Measurements from ENCODE around the gene TBCEL. TPM values are rescaled to one million over a fixed set of nuclear protein-coding genes. Genes with fewer than 3 reads are reported as not detected.

TBCEL gene
- total and polyA plus RNA-seq, 2 donors = 9.0 to 26.8 TPM

- Histone ChIP-seq H3K4me3 (ENCODE audit: low read length in 2 of 2) (no peak overlapping the region), H3K27ac (ENCODE audit: low read depth in 1 of 2, low read length in 1 of 2) (no peak overlapping the region), H3K9me3 (ENCODE audit: control insufficient read depth in 2 of 2, insufficient read depth in 1 of 2, low read length in 1 of 2) (no peaks in the 10 kb centered on the region), H3K4me1 (ENCODE audit: control insufficient read depth in 2 of 2, insufficient read depth in 2 of 2, low read length in 2 of 2) (no peaks in the 10 kb centered on the region), H3K36me3 (ENCODE audit: control insufficient read depth in 2 of 2, insufficient read depth in 2 of 2, low read length in 1 of 2) (peaks cover 0 to 23% of the 10 kb centered on the region in 2 donors), H3K27me3 (ENCODE audit: control insufficient read depth in 2 of 2, insufficient read depth in 1 of 2, low read length in 1 of 2) (no peaks in the 10 kb centered on the region)
- 96% methylated on average over 3 of the region's 3 CpGs for WGBS
- DNase-seq (ENCODE audit: low read depth in 6 of 9, low spot score in 9 of 9) = no peak
Measured at GRCh38 chr11:121067026-121067425, 43.1 kb downstream of the TBCEL start.

GRCh38 chr11:121067453-121067852 is 43.6 kb downstream of the TBCEL start:
- H3K27ac ChIP-seq (ENCODE audit: low read depth in 1 of 2, low read length in 1 of 2) = no peak overlapping the region
- H3K9me3 ChIP-seq (ENCODE audit: control insufficient read depth in 2 of 2, insufficient read depth in 1 of 2, low read length in 1 of 2) = no peaks in the 10 kb centered on the region
- DNase-seq (ENCODE audit: low read depth in 6 of 9, low spot score in 9 of 9) = no peak
- WGBS = 71% methylated on average over 2 of the region's 2 CpGs
- H3K4me3 ChIP-seq (ENCODE audit: low read length in 2 of 2) = no peak overlapping the region
- no peaks in the 10 kb centered on the region for H3K27me3 ChIP-seq (ENCODE audit: control insufficient read depth in 2 of 2, insufficient read depth in 1 of 2, low read length in 1 of 2)
- H3K4me1 ChIP-seq (ENCODE audit: control insufficient read depth in 2 of 2, insufficient read depth in 2 of 2, low read length in 2 of 2) = no peaks in the 10 kb centered on the region
- peaks cover 0 to 23% of the 10 kb centered on the region in 2 donors for H3K36me3 ChIP-seq (ENCODE audit: control insufficient read depth in 2 of 2, insufficient read depth in 2 of 2, low read length in 1 of 2)

GRCh38 chr11:121067962-121068647 is 44.2 kb downstream of the TBCEL start:
- Histone ChIP-seq H3K27ac (ENCODE audit: low read depth in 1 of 2, low read length in 1 of 2) (no peak overlapping the region), H3K9me3 (ENCODE audit: control insufficient read depth in 2 of 2, insufficient read depth in 1 of 2, low read length in 1 of 2) (no peaks in the 10 kb centered on the region), H3K36me3 (ENCODE audit: control insufficient read depth in 2 of 2, insufficient read depth in 2 of 2, low read length in 1 of 2) (peaks cover 0 to 23% of the 10 kb centered on the region in 2 donors), H3K4me1 (ENCODE audit: control insufficient read depth in 2 of 2, insufficient read depth in 2 of 2, low read length in 2 of 2) (no peaks in the 10 kb centered on the region), H3K4me3 (ENCODE audit: low read length in 2 of 2) (no peak overlapping the region), H3K27me3 (ENCODE audit: control insufficient read depth in 2 of 2, insufficient read depth in 1 of 2, low read length in 1 of 2) (no peaks in the 10 kb centered on the region)
- 97% methylated on average over 6 of the region's 6 CpGs for WGBS
- DNase-seq (ENCODE audit: low read depth in 6 of 9, low spot score in 9 of 9) = no peak

GRCh38 chr11:121068787-121069186 is 44.9 kb downstream of the TBCEL start:
- Histone ChIP-seq H3K36me3 (ENCODE audit: control insufficient read depth in 2 of 2, insufficient read depth in 2 of 2, low read length in 1 of 2) (peaks cover 0 to 20% of the 10 kb centered on the region in 2 donors), H3K9me3 (ENCODE audit: control insufficient read depth in 2 of 2, insufficient read depth in 1 of 2, low read length in 1 of 2) (no peaks in the 10 kb centered on the region), H3K4me1 (ENCODE audit: control insufficient read depth in 2 of 2, insufficient read depth in 2 of 2, low read length in 2 of 2) (no peaks in the 10 kb centered on the region), H3K27me3 (ENCODE audit: control insufficient read depth in 2 of 2, insufficient read depth in 1 of 2, low read length in 1 of 2) (no peaks in the 10 kb centered on the region), H3K4me3 (ENCODE audit: low read length in 2 of 2) (no peak overlapping the region), H3K27ac (ENCODE audit: low read depth in 1 of 2, low read length in 1 of 2) (no peak overlapping the region)
- no peak for DNase-seq (ENCODE audit: low read depth in 6 of 9, low spot score in 9 of 9)
- 98% methylated on average over 6 of the region's 6 CpGs for WGBS

- Histone ChIP-seq H3K27me3 (ENCODE audit: control insufficient read depth in 2 of 2, insufficient read depth in 1 of 2, low read length in 1 of 2) (no peaks in the 10 kb centered on the region), H3K4me3 (ENCODE audit: low read length in 2 of 2) (no peak overlapping the region), H3K4me1 (ENCODE audit: control insufficient read depth in 2 of 2, insufficient read depth in 2 of 2, low read length in 2 of 2) (no peaks in the 10 kb centered on the region), H3K9me3 (ENCODE audit: control insufficient read depth in 2 of 2, insufficient read depth in 1 of 2, low read length in 1 of 2) (no peaks in the 10 kb centered on the region), H3K36me3 (ENCODE audit: control insufficient read depth in 2 of 2, insufficient read depth in 2 of 2, low read length in 1 of 2) (peaks cover 0 to 9% of the 10 kb centered on the region in 2 donors), H3K27ac (ENCODE audit: low read depth in 1 of 2, low read length in 1 of 2) (no peak overlapping the region)
- WGBS = 51% methylated on average over 2 of the region's 2 CpGs
- DNase-seq (ENCODE audit: low read depth in 6 of 9, low spot score in 9 of 9) = no peak
Measured at GRCh38 chr11:121070951-121071845, 47.3 kb downstream of the TBCEL start.

- Histone ChIP-seq H3K27me3 (ENCODE audit: control insufficient read depth in 2 of 2, insufficient read depth in 1 of 2, low read length in 1 of 2) (no peaks in the 10 kb centered on the region), H3K27ac (ENCODE audit: low read depth in 1 of 2, low read length in 1 of 2) (no peak overlapping the region), H3K36me3 (ENCODE audit: control insufficient read depth in 2 of 2, insufficient read depth in 2 of 2, low read length in 1 of 2) (peaks cover 0 to 9% of the 10 kb centered on the region in 2 donors), H3K9me3 (ENCODE audit: control insufficient read depth in 2 of 2, insufficient read depth in 1 of 2, low read length in 1 of 2) (no peaks in the 10 kb centered on the region), H3K4me1 (ENCODE audit: control insufficient read depth in 2 of 2, insufficient read depth in 2 of 2, low read length in 2 of 2) (no peaks in the 10 kb centered on the region), H3K4me3 (ENCODE audit: low read length in 2 of 2) (no peak overlapping the region)
- WGBS = 97% methylated on average over 5 of the region's 5 CpGs
- DNase-seq (ENCODE audit: low read depth in 6 of 9, low spot score in 9 of 9) = no peak
Measured at GRCh38 chr11:121071846-121072450, 48.0 kb downstream of the TBCEL start.

- DNase-seq (ENCODE audit: low read depth in 6 of 9, low spot score in 9 of 9) = no peak
- Histone ChIP-seq H3K9me3 (ENCODE audit: control insufficient read depth in 2 of 2, insufficient read depth in 1 of 2, low read length in 1 of 2) (no peaks in the 10 kb centered on the region), H3K27ac (ENCODE audit: low read depth in 1 of 2, low read length in 1 of 2) (no peak overlapping the region), H3K4me1 (ENCODE audit: control insufficient read depth in 2 of 2, insufficient read depth in 2 of 2, low read length in 2 of 2) (peaks cover 0 to 4% of the 10 kb centered on the region in 2 donors), H3K36me3 (ENCODE audit: control insufficient read depth in 2 of 2, insufficient read depth in 2 of 2, low read length in 1 of 2) (peaks cover 0 to 4% of the 10 kb centered on the region in 2 donors), H3K27me3 (ENCODE audit: control insufficient read depth in 2 of 2, insufficient read depth in 1 of 2, low read length in 1 of 2) (no peaks in the 10 kb centered on the region), H3K4me3 (ENCODE audit: low read length in 2 of 2) (no peak overlapping the region)
- WGBS = over 99% methylated on average over 3 of the region's 3 CpGs
Measured at GRCh38 chr11:121081321-121081720, 57.4 kb downstream of the TBCEL start.

GRCh38 chr11:121082219-121082618 is 58.3 kb downstream of the TBCEL start:
- Histone ChIP-seq H3K9me3 (ENCODE audit: control insufficient read depth in 2 of 2, insufficient read depth in 1 of 2, low read length in 1 of 2) (no peaks in the 10 kb centered on the region), H3K27ac (ENCODE audit: low read depth in 1 of 2, low read length in 1 of 2) (no peak overlapping the region), H3K27me3 (ENCODE audit: control insufficient read depth in 2 of 2, insufficient read depth in 1 of 2, low read length in 1 of 2) (no peaks in the 10 kb centered on the region), H3K4me1 (ENCODE audit: control insufficient read depth in 2 of 2, insufficient read depth in 2 of 2, low read length in 2 of 2) (peaks cover 0 to 4% of the 10 kb centered on the region in 2 donors), H3K36me3 (ENCODE audit: control insufficient read depth in 2 of 2, insufficient read depth in 2 of 2, low read length in 1 of 2) (peaks cover 7% of the 10 kb centered on the region in 2 donors), H3K4me3 (ENCODE audit: low read length in 2 of 2) (no peak overlapping the region)
- no peak for DNase-seq (ENCODE audit: low read depth in 6 of 9, low spot score in 9 of 9)
- WGBS = 96% methylated on average over 1 of the region's 1 CpG

- H3K27ac ChIP-seq (ENCODE audit: low read depth in 1 of 2, low read length in 1 of 2) = no peak overlapping the region
- H3K9me3 ChIP-seq (ENCODE audit: control insufficient read depth in 2 of 2, insufficient read depth in 1 of 2, low read length in 1 of 2) = no peaks in the 10 kb centered on the region
- peaks cover 8 to 10% of the 10 kb centered on the region in 2 donors for H3K36me3 ChIP-seq (ENCODE audit: control insufficient read depth in 2 of 2, insufficient read depth in 2 of 2, low read length in 1 of 2)
- H3K4me3 ChIP-seq (ENCODE audit: low read length in 2 of 2) = no peak overlapping the region
- DNase-seq (ENCODE audit: low read depth in 6 of 9, low spot score in 9 of 9) = peak in 1 of 9 donors; percentile 26
- H3K27me3 ChIP-seq (ENCODE audit: control insufficient read depth in 2 of 2, insufficient read depth in 1 of 2, low read length in 1 of 2) = no peaks in the 10 kb centered on the region
- 98% methylated on average over 1 of the region's 1 CpG for WGBS
- H3K4me1 ChIP-seq (ENCODE audit: control insufficient read depth in 2 of 2, insufficient read depth in 2 of 2, low read length in 2 of 2) = peaks cover 0 to 4% of the 10 kb centered on the region in 2 donors
Measured at GRCh38 chr11:121082670-121083069, 58.8 kb downstream of the TBCEL start.

All from thymus (tissue), 11 donors.